CD1c-positive myeloid dendritic cell (primary cell): ENCODE data around the gene CLSTN2.

Experiments
- DNase-seq: peaks from one replicate; pipeline ENCODE4 v3.0.0-alpha.2; 2016; ENCODE audit errors: extremely low spot score

Gene CLSTN2

DNA sequence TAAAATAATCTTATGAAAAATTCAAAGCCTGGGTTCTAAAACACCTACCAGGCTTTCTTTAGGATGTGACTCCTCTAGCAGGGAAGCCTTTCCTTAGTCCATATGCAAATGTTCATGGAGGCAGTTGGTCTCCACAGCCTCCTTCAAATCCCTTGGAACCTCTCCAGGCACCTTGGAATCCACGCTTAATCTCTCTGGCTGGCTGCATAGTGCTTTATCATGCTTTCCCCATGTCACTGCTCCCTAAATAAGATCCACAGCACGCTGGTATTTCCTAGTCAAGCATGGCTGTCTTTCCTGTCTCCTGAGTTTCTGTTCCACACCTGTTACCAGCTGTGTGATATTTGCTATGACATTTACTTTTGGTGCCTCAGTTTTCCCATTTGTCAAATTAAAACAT is 71.3 kb downstream of the CLSTN2 start:
- no peak for DNase-seq

GRCh38 chr3:140007081-140007480 is 72.1 kb downstream of the CLSTN2 start:
- no peak for DNase-seq

DNA sequence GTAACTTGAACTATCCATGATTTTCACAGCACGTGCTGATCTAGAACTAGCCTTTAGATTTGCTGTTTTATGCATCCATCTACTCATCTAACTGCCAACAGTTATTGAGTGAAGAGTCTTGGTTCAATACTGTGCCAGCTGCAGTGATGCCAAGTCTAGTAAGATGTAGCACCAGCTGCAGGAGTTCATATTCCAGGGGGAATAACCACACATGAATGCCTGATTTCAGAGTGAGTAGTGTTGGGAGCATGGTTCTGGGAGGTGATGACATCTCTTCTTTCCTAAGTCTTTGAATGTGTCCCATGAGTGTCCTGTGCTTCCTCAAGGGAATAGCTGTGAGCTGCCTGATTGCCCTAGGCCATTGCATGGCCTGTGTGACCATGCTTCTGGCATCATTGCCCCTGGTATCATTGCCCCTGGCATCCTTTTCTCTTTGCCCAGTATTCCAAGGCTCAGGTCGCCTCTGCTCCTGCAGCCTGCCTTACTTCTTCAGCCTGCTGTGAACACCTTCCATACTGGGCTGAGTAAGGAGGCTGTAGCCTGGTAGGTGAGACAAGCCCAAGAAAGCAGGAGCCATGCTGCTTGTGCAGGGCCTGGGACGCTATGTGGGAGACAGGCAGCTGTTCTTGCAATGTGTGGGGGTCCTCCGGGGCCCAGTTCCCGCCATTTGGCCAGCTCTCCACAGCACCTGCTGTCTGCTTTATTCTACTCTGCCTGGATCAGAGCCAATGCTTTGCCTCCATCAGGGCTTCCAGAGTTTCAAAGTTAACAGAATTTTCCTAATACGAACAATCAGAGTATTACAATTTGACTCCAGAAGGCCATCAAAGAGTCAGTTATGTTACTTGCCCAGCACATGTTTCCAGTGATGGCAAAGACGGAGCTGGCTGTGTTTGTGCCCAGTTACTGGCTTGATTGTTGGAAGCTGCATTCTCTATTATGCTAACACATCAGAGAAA is 73.2 kb downstream of the CLSTN2 start:
- no peak for DNase-seq

GRCh38 chr3:140010391-140010790 is 75.4 kb downstream of the CLSTN2 start:
- DNase-seq: no peak

- no peak for DNase-seq
These were observed 76.1 kb downstream of the CLSTN2 start for GRCh38 chr3:140011086-140011485.

DNA sequence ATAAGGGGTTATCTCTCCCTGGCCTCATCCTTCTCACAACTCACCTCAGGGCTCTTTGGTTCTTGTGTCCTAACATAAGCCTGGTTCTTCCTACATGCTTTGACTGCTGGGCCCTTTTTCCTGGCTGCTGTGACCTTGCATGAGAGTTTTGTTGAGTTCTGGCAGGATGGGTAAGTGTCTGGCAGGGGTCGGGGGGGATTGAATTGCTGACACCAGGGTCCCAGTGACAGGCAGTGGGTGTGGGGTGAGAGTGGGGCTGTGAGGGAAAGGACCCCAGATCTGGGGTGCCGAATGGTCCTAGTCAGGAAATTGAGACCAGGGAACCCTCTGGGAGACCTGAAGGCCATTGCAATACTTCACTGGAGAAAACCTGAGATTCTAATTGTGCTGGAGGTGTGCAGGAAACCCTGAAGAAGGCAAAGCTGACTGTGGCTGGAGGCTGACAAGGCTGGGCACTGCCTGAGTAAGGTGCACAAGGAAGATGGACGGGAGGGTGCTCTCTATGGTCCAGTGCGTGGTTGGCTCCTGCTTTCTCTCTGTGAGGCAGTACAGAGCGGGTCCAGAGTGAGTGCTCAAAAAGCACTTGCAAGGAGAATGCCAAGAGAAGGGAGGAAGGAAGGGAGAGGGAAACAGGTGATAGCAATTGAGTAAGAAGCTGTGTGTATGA is 76.8 kb downstream of the CLSTN2 start:
- DNase-seq: no peak

- DNase-seq: no peak
These were observed 78.2 kb downstream of the CLSTN2 start for GRCh38 chr3:140013220-140013619.

- DNase-seq: no peak
These were observed 80.0 kb downstream of the CLSTN2 start for GRCh38 chr3:140014831-140015495.

- DNase-seq: no peak
These were observed 80.8 kb downstream of the CLSTN2 start for GRCh38 chr3:140015741-140016140.

- no peak for DNase-seq
These were observed 83.6 kb downstream of the CLSTN2 start for GRCh38 chr3:140018556-140018955.

DNA sequence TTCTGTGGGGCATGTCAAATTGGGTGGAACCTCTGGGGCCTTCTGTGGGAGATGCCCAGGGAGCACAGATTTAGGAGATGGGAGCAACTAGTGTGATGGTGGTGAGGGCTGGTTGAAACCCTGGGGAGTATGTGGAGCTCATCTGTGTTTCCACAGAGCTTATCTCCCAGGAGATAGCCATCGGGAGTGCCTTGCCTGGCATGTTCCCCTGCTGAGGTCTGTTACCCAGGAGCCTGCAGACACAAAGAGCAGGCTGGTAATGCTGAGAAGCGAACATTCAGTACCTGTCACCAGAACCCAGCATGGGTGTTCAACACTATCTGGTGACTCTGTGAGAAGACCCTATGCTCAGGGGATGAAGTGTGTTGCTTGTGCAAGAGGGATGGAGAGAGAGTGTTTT is 85.0 kb downstream of the CLSTN2 start:
- DNase-seq: no peak

DNA sequence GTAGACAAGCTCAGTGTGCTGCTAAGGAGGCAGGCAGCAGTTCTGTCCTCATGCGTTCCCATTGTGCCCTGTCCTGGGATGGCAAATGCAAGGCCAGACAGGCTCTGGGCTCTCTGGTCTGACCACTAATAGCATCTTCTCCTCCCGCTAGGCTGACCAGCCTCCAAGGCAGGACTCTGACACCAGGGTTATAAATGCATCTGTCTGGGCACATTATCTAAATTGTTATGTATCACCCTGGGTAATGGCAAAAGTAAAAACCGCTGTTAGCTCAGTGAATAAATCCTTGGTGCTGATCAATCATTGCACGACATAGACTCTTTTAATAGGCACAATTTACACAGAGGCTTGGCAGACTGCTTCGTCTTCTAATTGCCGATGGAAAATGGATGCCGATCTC is 85.6 kb downstream of the CLSTN2 start:
- no peak for DNase-seq

GRCh38 chr3:140021269-140021668 is 86.3 kb downstream of the CLSTN2 start:
- DNase-seq: no peak

DNA sequence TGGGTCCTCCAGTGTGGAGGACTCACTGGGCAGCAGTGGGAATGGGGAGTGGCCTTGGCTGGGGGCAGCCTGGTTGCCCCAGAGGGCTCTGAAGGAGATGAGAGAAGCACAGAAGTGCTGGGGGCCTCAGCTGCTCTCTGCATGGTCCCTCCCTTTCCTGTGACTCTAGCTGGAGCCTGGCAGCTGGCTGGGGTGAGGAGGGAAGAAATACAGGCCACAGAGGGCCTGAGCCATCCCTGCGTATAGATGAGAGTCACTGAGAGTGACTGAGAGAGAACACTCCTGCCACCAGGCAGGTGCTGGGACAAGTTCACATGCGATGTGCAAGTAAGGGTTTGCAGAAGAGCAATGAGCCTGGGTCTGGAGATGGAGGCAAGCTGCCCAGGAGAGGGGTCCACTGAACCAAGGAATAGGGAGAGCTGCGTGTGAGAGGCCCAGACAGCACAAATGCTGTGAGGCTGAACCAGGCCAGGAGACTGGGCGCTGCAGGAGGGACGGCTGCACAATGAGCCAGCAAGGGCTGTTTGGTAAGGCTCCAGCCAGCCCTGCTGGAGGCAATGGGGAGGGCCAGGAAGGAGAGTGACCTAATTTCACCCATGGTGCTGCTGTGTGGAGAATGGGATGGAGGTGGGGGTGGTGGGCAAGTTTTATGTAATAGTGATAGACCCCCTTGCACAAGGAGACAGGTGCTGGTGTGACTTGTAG is 87.2 kb downstream of the CLSTN2 start:
- no peak for DNase-seq

DNA sequence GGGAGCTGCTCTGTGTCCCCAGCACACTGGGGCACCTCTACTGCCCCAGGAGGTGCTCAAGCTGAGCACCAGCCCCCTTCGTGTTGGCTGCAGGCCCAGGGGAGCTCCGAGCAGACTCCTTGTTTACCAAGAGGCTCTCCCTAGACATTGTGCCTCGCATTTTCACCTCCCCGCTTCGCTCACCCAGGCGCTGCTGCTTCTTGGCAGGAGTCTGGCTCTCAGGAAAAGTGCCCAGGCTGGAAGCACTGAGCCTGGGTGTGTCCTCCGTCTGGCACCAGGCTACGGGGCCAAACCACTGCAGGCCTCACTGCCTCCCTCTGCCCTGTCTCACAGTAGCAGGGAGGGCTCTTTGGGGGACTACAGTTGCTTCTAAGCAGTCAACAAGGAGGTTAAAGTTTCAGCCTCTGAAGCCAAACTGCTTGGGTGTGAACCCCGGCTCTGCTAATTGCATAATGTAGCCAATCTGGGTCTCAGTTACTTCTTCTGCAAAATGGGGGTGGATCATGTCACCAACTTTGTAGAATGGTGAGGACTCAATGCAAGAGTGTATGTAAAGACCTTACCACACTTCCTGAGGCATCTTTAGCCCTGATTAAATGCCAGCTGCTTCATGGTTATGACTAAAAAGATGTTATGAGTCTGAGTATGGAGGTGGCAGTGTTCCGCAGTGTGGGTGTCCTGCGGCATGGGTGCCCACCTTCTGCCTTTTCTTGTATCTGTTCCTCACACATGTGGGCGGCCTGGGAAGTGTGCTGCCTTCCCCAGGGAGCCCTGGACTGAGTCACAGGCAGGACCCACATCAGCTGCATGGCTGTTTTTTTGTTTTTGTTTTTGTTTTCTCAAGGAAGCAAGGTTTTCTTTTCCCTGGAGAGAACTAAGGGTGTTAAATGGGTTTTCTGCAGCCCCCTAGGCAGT is 88.9 kb downstream of the CLSTN2 start:
- no peak for DNase-seq

- DNase-seq: no peak
These were observed 96.2 kb downstream of the CLSTN2 start for GRCh38 chr3:140031170-140031569.

DNA sequence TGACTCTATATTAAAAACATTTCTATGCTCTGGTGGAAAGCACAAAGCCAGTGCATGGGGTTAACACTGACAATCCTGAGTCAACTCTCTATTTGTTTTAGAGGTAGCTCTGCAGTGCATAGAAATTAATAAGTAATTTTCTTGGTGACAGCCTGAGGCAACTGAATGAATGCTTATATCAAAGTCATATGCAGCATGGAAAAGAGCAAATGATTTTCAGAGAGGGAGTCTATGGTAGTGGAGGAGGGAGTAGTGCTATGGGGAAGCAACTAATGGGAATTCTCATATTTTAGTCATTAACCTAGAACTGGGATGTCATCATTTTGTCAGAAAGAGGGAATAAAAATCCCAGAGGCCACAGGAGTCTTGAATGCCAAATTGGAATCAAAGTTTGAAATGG is 99.1 kb downstream of the CLSTN2 start:
- DNase-seq: no peak

- DNase-seq: no peak
These were observed 100.9 kb downstream of the CLSTN2 start for GRCh38 chr3:140035871-140036270.

DNA sequence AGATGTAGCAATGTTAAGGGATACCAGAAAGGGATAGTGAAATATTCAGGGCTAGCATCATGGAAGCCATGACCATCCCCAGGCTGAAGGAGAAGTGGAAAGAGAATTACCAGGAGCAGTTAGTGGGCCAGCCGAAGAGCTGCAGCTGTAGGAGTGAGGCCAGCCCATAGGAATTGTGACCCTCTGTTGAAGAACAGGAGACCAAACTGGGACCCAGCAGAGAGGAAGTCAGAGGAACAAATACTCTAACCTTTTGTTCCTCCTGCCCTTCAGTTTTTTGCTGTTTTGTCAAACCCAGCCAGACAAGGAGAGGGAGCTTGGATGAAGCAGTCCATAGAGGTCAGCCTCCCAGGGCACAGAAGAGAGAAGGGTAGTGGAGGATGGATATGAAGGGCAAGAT is 115.4 kb downstream of the CLSTN2 start:
- DNase-seq: no peak

GRCh38 chr3:140051019-140051957 is 116.3 kb downstream of the CLSTN2 start:
- DNase-seq: no peak
